ENCODE results near the gene CAST. TPM values are rescaled to one million over a fixed set of nuclear protein-coding genes. Genes with fewer than 3 reads are reported as not detected.
A peak's percentile ranks its signal among the peaks of the same experiment; 100 is the strongest.

The CAST gene
- total RNA-seq, 4 donors from 2014 or later = 98.2 to 350 (median 136) TPM

DNA sequence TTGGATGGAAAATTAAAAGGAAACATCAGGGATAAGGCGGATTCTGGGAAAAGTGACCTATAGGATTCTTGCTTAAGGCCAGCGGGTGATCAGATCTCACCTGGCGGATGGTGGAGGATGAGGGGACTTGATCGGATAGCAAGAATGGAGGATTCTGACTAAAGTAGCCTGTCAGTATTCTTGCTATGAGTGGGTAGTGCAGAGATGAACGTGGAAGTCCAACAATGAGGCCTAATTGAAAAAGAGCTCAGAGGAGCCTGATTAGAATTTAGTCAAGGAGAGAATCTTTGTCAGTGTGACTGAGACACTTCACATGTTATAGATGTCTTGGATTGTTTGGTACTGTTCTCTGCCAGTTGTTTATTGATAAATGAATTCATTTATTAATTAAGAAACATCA lies 24.9 kb downstream of the CAST start:
- H3K27me3 ChIP-seq = no peaks in the 10 kb centered on the region
- no peaks in the 10 kb centered on the region for H3K9me3 ChIP-seq
- intact Hi-C loops (cut with DNase I; ENCODE audit: low total_unique reads) = no loop called here
- no peaks in the 10 kb centered on the region for H3K4me1 ChIP-seq
- H3K36me3 ChIP-seq = no peaks in the 10 kb centered on the region
- DNase-seq = no peak
- no peak overlapping the region for H3K4me3 ChIP-seq
- TF ChIP-seq POLR2A (IDR thresholded peaks at IDR 0.05) = no peak
- TF ChIP-seq, protein P1, sequence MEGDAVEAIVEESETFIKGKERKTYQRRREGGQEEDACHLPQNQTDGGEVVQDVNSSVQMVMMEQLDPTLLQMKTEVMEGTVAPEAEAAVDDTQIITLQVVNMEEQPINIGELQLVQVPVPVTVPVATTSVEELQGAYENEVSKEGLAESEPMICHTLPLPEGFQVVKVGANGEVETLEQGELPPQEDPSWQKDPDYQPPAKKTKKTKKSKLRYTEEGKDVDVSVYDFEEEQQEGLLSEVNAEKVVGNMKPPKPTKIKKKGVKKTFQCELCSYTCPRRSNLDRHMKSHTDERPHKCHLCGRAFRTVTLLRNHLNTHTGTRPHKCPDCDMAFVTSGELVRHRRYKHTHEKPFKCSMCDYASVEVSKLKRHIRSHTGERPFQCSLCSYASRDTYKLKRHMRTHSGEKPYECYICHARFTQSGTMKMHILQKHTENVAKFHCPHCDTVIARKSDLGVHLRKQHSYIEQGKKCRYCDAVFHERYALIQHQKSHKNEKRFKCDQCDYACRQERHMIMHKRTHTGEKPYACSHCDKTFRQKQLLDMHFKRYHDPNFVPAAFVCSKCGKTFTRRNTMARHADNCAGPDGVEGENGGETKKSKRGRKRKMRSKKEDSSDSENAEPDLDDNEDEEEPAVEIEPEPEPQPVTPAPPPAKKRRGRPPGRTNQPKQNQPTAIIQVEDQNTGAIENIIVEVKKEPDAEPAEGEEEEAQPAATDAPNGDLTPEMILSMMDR (IDR thresholded peaks at IDR 0.05) = no peak
- H3K27ac ChIP-seq = no peak overlapping the region

DNA sequence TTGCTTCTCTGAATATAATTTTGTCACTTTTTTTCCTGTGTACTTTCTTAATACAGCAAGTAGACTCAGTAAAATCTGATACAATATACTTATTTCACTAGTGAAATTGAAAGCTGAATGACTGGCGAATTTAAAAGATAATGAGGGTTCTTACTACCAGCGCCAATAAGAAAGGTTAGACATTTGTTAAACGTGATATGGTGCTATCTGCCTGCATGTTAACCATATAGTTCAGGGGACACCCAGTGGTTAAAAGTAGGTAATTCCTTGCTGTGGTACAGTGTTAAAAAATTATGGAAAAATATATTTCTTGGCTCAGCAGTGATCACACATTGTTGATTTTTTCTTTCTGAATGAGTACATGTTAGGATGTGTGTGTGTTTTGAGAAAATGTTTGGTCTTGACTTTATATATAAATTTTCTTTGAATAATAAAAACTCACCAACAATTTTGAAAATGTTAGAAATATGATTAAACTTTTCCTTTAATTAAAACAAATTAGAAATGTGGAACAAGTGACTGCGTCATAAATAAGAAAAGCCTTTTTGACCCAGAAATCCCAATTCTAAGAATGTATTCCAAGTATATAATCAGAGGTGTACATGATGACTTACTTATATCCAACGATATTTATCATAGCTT lies 25.8 kb downstream of the CAST start:
- Histone ChIP-seq H3K4me1 (no peaks in the 10 kb centered on the region), H3K27me3 (no peaks in the 10 kb centered on the region), H3K9me3 (no peaks in the 10 kb centered on the region), H3K27ac (no peak overlapping the region), H3K36me3 (no peaks in the 10 kb centered on the region), H3K4me3 (no peak overlapping the region)
- intact Hi-C loops (cut with DNase I; ENCODE audit: low total_unique reads) = no loop called here
- DNase-seq = no peak
- no peak for TF ChIP-seq POLR2A (IDR thresholded peaks at IDR 0.05)
- TF ChIP-seq, protein P1 (IDR thresholded peaks at IDR 0.05) = peak; percentile 29 to 54 (median 45)

DNA sequence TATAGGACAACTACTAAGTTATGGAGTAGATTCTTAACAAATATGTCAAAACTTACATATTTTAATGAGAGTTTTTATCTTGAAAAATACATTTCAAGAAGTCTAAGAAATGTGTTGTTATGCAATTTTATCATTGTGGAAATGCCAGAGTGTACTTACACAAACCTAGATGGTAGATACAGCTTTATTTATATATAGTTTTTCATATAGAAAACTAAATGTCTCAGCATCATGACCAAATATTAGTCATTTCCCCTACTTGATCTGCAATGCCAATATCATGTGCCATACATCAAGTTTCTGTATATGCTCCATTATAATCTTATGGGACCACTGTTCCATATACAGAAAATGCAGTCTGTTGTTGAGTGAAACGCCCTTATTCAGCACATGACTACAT lies 28.7 kb downstream of the CAST start:
- Histone ChIP-seq H3K9me3 (no peaks in the 10 kb centered on the region), H3K27me3 (no peaks in the 10 kb centered on the region), H3K4me3 (no peak overlapping the region), H3K36me3 (no peaks in the 10 kb centered on the region), H3K27ac (no peak overlapping the region), H3K4me1 (no peaks in the 10 kb centered on the region)
- no peak for TF ChIP-seq POLR2A (IDR thresholded peaks at IDR 0.05)
- TF ChIP-seq, protein P1 (IDR thresholded peaks at IDR 0.05) = no peak
- intact Hi-C loops (cut with DNase I; ENCODE audit: low total_unique reads) = no loop called here
- no peak for DNase-seq

DNA sequence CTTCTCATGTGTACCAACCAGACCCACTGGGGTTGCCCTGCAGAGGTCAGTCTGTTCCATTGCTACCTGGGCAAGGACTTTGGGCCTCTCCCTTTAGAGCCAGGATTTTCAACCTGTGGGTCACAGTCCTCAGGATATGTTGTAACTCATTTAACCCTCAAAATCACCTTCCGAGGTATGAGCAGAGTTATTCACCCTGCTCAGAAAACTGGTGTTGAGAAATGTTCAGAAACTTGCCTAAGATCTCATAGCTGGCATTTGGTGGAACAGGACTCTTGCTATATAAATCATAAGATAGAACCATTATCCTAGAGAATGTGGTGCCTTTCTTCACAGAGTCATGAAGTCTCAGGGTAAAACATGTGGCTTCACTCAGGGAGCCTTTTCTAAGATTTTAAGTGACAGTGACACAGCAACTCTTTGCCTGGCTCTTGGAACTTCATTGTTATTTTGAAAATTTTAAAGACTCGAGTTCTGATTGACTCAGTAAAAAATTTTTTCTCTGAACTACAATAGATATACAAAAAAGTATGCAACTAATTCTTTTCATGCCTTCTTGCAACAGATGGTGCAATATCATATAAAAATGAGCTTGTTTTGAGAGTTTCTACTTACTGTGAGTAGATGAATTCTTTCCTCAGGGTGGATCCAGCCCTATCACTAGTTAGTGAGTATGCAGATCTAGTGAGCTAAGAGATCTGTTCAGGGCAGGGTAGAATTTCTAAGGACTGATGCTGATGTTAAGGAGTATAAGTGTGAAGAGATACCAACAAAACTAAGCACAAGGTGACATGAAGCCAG lies 29.5 kb downstream of the CAST start:
- H3K27ac ChIP-seq = no peak overlapping the region
- H3K4me3 ChIP-seq = no peak overlapping the region
- intact Hi-C loops (cut with DNase I; ENCODE audit: low total_unique reads) = no loop called here
- H3K9me3 ChIP-seq = no peaks in the 10 kb centered on the region
- H3K4me1 ChIP-seq = no peaks in the 10 kb centered on the region
- TF ChIP-seq, protein P1 (IDR thresholded peaks at IDR 0.05) = no peak
- TF ChIP-seq POLR2A (IDR thresholded peaks at IDR 0.05) = no peak
- DNase-seq = no peak
- no peaks in the 10 kb centered on the region for H3K27me3 ChIP-seq
- H3K36me3 ChIP-seq = no peaks in the 10 kb centered on the region

DNA sequence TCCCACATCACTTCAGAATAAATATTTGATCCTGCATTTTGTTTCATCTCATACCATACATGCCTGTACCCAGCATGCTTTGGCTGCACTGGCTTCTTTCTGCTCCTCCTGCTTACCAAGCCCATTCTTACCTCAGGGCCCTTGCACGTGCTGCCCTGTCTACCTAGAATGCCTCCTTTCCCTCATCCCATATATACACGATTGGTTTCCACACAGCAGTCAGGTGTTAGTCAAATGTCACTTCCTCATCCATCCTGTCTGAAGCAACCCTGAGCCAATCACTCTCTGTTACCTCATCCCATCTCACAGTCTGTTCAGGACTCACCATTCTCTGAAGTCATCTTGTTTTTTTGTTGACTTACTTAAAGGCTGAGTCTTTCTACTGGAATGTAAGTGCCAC lies 30.3 kb downstream of the CAST start:
- Histone ChIP-seq H3K27me3 (no peaks in the 10 kb centered on the region), H3K4me1 (no peaks in the 10 kb centered on the region), H3K4me3 (no peak overlapping the region), H3K27ac (no peak overlapping the region), H3K36me3 (no peaks in the 10 kb centered on the region), H3K9me3 (no peaks in the 10 kb centered on the region)
- intact Hi-C loops (cut with DNase I; ENCODE audit: low total_unique reads) = no loop called here
- DNase-seq = no peak
- no peak for TF ChIP-seq POLR2A (IDR thresholded peaks at IDR 0.05)
- TF ChIP-seq, protein P1 (IDR thresholded peaks at IDR 0.05) = no peak

Measured in uterus (tissue), 4 donors.